Naive thymus-derived CD4-positive, alpha-beta T cell (primary cell): ENCODE measurements around the gene GMIP. TPM values are rescaled to one million over a fixed set of nuclear protein-coding genes. Genes with fewer than 3 reads are reported as not detected.
"Not testable (repeated sequence)": the region's sequence is repeated elsewhere in the genome, so short reads cannot be mapped to it uniquely, and the experiment has no call there.

Experiments
- ATAC-seq: fragments of 150-1000 bp; cut with Tn5 transposase; 2 replicates; pipeline ENCODE4 v1.10.0; 2021; ENCODE audit warnings: mild to moderate bottlenecking, moderate library complexity
- CTCF ChIA-PET: fragments of 350-600 bp; sonication (Branson Sonifier 250); formaldehyde crosslinking; loops from one replicate; lab custom pipeline; 2021; ENCODE audit warnings: antibody characterized with exemption; lab: Charles Lee
- POLR2A ChIA-PET: fragments of 350-600 bp; sonication (Branson Sonifier 250); formaldehyde crosslinking; loops from one replicate; lab custom pipeline; 2021; ENCODE audit warnings: antibody characterized with exemption, inconsistent platforms; lab: Charles Lee
- DNase-seq, 9 donors: peaks; one replicate each; pipeline versions ENCODE4 v3.0.0 to v3.0.0-alpha.2; 2020 to 2022; ENCODE audit warnings: mixed read lengths in 1 of 9
- H3K27ac ChIP-seq: one replicate; pipeline ENCODE4 v1.7.0; 2013; ENCODE audit warnings: mild to moderate bottlenecking, low read depth, low read length, moderate library complexity
- H3K27me3 ChIP-seq, 2 donors: one replicate each; pipeline ENCODE4 v1.7.0; 2013; ENCODE audit warnings: low read length in 2 of 2, mild to moderate bottlenecking in 2 of 2, moderate library complexity in 2 of 2; ENCODE audit not compliant: control insufficient read depth in 2 of 2, insufficient read depth in 2 of 2
- H3K36me3 ChIP-seq, 3 experiments: 1 replicate in 2 of 3; 2 replicates in 1 of 3; pipeline ENCODE4 v1.7.0; 2013; ENCODE audit warnings: low read length in 3 of 3, mild to moderate bottlenecking in 3 of 3, moderate library complexity in 1 of 3; ENCODE audit not compliant: insufficient read depth in 3 of 3, control insufficient read depth in 2 of 3
- H3K4me1 ChIP-seq, 2 donors: one replicate each; pipeline ENCODE4 v1.7.0; 2013; ENCODE audit warnings: low read length in 2 of 2, mild to moderate bottlenecking in 2 of 2, moderate library complexity in 1 of 2; ENCODE audit not compliant: control insufficient read depth in 2 of 2, insufficient read depth in 2 of 2
- H3K4me3 ChIP-seq: 2 replicates; pipeline ENCODE4 v1.7.0; 2013; ENCODE audit warnings: mild to moderate bottlenecking, low read length
- H3K9me3 ChIP-seq, 3 experiments: 1 replicate in 2 of 3; 2 replicates in 1 of 3; pipeline ENCODE4 v1.7.0; 2013; ENCODE audit warnings: low read length in 3 of 3; ENCODE audit not compliant: control insufficient read depth in 2 of 3
- H3K27ac Mint-ChIP-seq, 9 donors: one replicate each; pipeline ENCODE4 v1.8.0; 2020 to 2022; ENCODE audit warnings: mixed read lengths in 9 of 9, mild to moderate bottlenecking in 8 of 9, moderate library complexity in 5 of 9, inconsistent platforms in 2 of 9
- H3K27me3 Mint-ChIP-seq, 5 donors: one replicate each; pipeline ENCODE4 v1.8.0; 2021 to 2022; ENCODE audit warnings: mixed read lengths in 5 of 5, mild to moderate bottlenecking in 1 of 5
- H3K36me3 Mint-ChIP-seq, 5 donors: one replicate each; pipeline ENCODE4 v1.8.0; 2020 to 2022; ENCODE audit warnings: mixed read lengths in 5 of 5, mild to moderate bottlenecking in 3 of 5, inconsistent platforms in 1 of 5
- H3K4me1 Mint-ChIP-seq, 7 donors: one replicate each; pipeline ENCODE4 v1.8.0; 2020 to 2022; ENCODE audit warnings: mixed read lengths in 7 of 7, mild to moderate bottlenecking in 3 of 7, inconsistent platforms in 1 of 7
- H3K4me3 Mint-ChIP-seq, 10 donors: one replicate each; pipeline ENCODE4 v1.8.0; 2020 to 2022; ENCODE audit warnings: mild to moderate bottlenecking in 10 of 10, mixed read lengths in 10 of 10, moderate library complexity in 6 of 10, inconsistent platforms in 2 of 10
- H3K9me3 Mint-ChIP-seq, 11 donors: one replicate each; pipeline ENCODE4 v1.8.0; 2020 to 2022; ENCODE audit warnings: mixed read lengths in 11 of 11, mild to moderate bottlenecking in 4 of 11, inconsistent platforms in 1 of 11, moderate library complexity in 1 of 11
- intact Hi-C, 2 donors: fragments of 100-400 bp; cut with micrococcal nuclease; formaldehyde crosslinking; loops; one replicate each; pipeline ENCODE4 v1.15.1; 2023
- polyA plus RNA-seq, 2 donors: library from polyadenylated mRNA; unstranded; fragments of 300-500 nt; fragmentation: Illumina TruSeq; gene quantifications; one replicate each; pipeline ENCODE4 v1.2.3, GENCODE V29; 2021
- total RNA-seq, 6 experiments: library from RNA in 5 of 6; stranded (reverse) in 5 of 6; gene quantifications; 1 replicate in 5 of 6; 2 replicates in 1 of 6; pipeline ENCODE4 v1.2.3 and lab custom pipeline; 2021 to 2026

GMIP gene
- total and polyA plus RNA-seq, 7 experiments from 2014 or later = 32.9 to 141 (median 99.1) TPM

- no peaks in the 10 kb centered on the region for H3K9me3 Mint-ChIP-seq
- Histone ChIP-seq H3K4me3 (peak within 1 kb of the TSS; percentile 86), H3K36me3 (peaks cover 0 to 3% (median 0%) of the 10 kb centered on the region in 3 experiments), H3K27me3 (no peaks in the 10 kb centered on the region), H3K27ac (peak within 1 kb of the TSS; percentile 82), H3K4me1 (peaks cover 16 to 23% of the 10 kb centered on the region in 2 donors), H3K9me3 (no peaks in the 10 kb centered on the region)
- H3K27me3 Mint-ChIP-seq = no peaks in the 10 kb centered on the region
- CTCF ChIA-PET = interaction anchor here (1.0 to 1.6 kb wide), 2 partner anchors 12 to 64 kb away, joined by 3 to 4 read pairs; no protein-coding TSS in a partner anchor
- H3K4me1 Mint-ChIP-seq = peaks cover 34 to 50% (median 45%) of the 10 kb centered on the region in 7 donors
- ATAC-seq (peak; percentile 99), DNase-seq (peak; percentile 97 to 99 (median 99))
- peak within 1 kb of the TSS; percentile 80 to 98 (median 94) for H3K27ac Mint-ChIP-seq
- POLR2A ChIA-PET = interaction anchor here (0.7 to 5.2 kb wide), 8 partner anchors 9 to 111 kb away, joined by 3 to 36 read pairs (median 6); partner anchors contain the start of gene ZNF101
- peaks cover 0 to 27% (median 10%) of the 10 kb centered on the region in 5 donors for H3K36me3 Mint-ChIP-seq
- peak within 1 kb of the TSS; percentile 79 to 99 (median 90) for H3K4me3 Mint-ChIP-seq
- intact Hi-C loops = loop anchor here (1.0 to 2.0 kb wide), 11 partner anchors 9 to 78 kb away; partner anchors contain the start of genes ATP13A1 (in 2 of the 2), GMIP (in 2 of the 2), LPAR2 (in 1 of the 2) and ZNF101 (in 1 of the 2)
Measured at GRCh38 chr19:19618219-19619051, 25.0 kb downstream of the GMIP start, which contains the start of gene PBX4. Gene PBX4 (minus strand): TSS chr19:19618687. CDS start chr19:19618629, 58 bp downstream.

GRCh38 chr19:19615086-19615485 lies 28.4 kb downstream of the GMIP start:
- Mint-ChIP-seq H3K9me3 (no peaks in the 10 kb centered on the region), H3K27me3 (no peaks in the 10 kb centered on the region), H3K4me3 (peak overlapping the region in 8 of 10 donors; percentile 20 to 79 (median 38)), H3K4me1 (peaks cover 41 to 67% (median 59%) of the 10 kb centered on the region in 7 donors), H3K27ac (peak overlapping the region in 4 of 9 donors; percentile 12 to 85 (median 42)), H3K36me3 (peaks cover 0 to 33% (median 16%) of the 10 kb centered on the region in 5 donors)
- POLR2A ChIA-PET = interaction anchor here (1.1 to 5.2 kb wide), 2 partner anchors 12 to 19 kb away, joined by 3 to 36 read pairs; no protein-coding TSS in a partner anchor
- Histone ChIP-seq H3K9me3 (no peaks in the 10 kb centered on the region), H3K4me3 (no peak overlapping the region), H3K36me3 (no peaks in the 10 kb centered on the region), H3K27me3 (no peaks in the 10 kb centered on the region), H3K27ac (no peak overlapping the region), H3K4me1 (peaks cover 16 to 23% of the 10 kb centered on the region in 2 donors)
- ATAC-seq (no peak), DNase-seq (no peak)
- intact Hi-C loops = no loop called here
- CTCF ChIA-PET = interaction anchor here (0.6 to 0.7 kb wide), 2 partner anchors 22 to 58 kb away, joined by 3 to 4 read pairs; no protein-coding TSS in a partner anchor

GRCh38 chr19:19613506-19613905 lies 30.0 kb downstream of the GMIP start:
- no peaks in the 10 kb centered on the region for H3K9me3 Mint-ChIP-seq
- no peaks in the 10 kb centered on the region for H3K9me3 ChIP-seq
- H3K36me3 ChIP-seq = no peaks in the 10 kb centered on the region
- no peak for ATAC-seq
- no peaks in the 10 kb centered on the region for H3K27me3 ChIP-seq
- POLR2A ChIA-PET = interaction anchor here (0.8 to 2.1 kb wide), 6 partner anchors 12 to 97 kb away, joined by 3 to 17 read pairs (median 4); partner anchors contain the start of gene LPAR2
- H3K27me3 Mint-ChIP-seq = no peaks in the 10 kb centered on the region
- H3K4me3 ChIP-seq = no peak overlapping the region
- peaks cover 0 to 44% (median 21%) of the 10 kb centered on the region in 5 donors for H3K36me3 Mint-ChIP-seq
- CTCF ChIA-PET = interaction anchor here (0.8 to 0.9 kb wide), 2 partner anchors 10 to 295 kb away, joined by 3 to 4 read pairs; no protein-coding TSS in a partner anchor
- H3K4me3 Mint-ChIP-seq = peak overlapping the region in 3 of 10 donors; percentile 6 to 38 (median 18)
- H3K27ac ChIP-seq = no peak overlapping the region
- H3K4me1 Mint-ChIP-seq = peaks cover 41 to 62% (median 56%) of the 10 kb centered on the region in 7 donors
- intact Hi-C loops = no loop called here
- peaks cover 14 to 16% of the 10 kb centered on the region in 2 donors for H3K4me1 ChIP-seq
- H3K27ac Mint-ChIP-seq = peak overlapping the region in 1 of 9 donors; percentile 30
- DNase-seq = no peak

GRCh38 chr19:19610376-19611202 lies 32.9 kb downstream of the GMIP start:
- no peaks in the 10 kb centered on the region for H3K36me3 ChIP-seq
- Mint-ChIP-seq H3K36me3 (peaks cover 0 to 42% (median 22%) of the 10 kb centered on the region in 5 donors), H3K27ac (peak overlapping the region in 2 of 9 donors; percentile 7 to 48), H3K4me1 (peaks cover 26 to 64% (median 51%) of the 10 kb centered on the region in 7 donors), H3K4me3 (peak overlapping the region in 1 of 10 donors; percentile 9), H3K9me3 (no peaks in the 10 kb centered on the region), H3K27me3 (no peaks in the 10 kb centered on the region)
- no peaks in the 10 kb centered on the region for H3K27me3 ChIP-seq
- ChIA-PET CTCF (interaction anchor here (0.8 kb wide), 1 partner anchor 56 kb away, joined by 3 read pairs; no protein-coding TSS in a partner anchor), POLR2A (interaction anchor here (0.9 to 1.4 kb wide), 4 partner anchors 9 to 21 kb away, joined by 4 to 7 read pairs (median 5); no protein-coding TSS in a partner anchor)
- no peak overlapping the region for H3K27ac ChIP-seq
- intact Hi-C loops = no loop called here
- H3K4me1 ChIP-seq = peaks cover 16 to 29% of the 10 kb centered on the region in 2 donors
- no peaks in the 10 kb centered on the region for H3K9me3 ChIP-seq
- ATAC-seq = no peak
- DNase-seq = no peak
- H3K4me3 ChIP-seq = no peak overlapping the region

GRCh38 chr19:19606686-19607085 lies 36.8 kb downstream of the GMIP start:
- ChIA-PET POLR2A (interaction anchor here (0.8 to 6.9 kb wide), 11 partner anchors 10 to 169 kb away, joined by 3 to 49 read pairs (median 4); partner anchors contain the start of gene LPAR2), CTCF (interaction anchor here (0.7 to 1.2 kb wide), 3 partner anchors 11 to 47 kb away, joined by 3 to 4 read pairs (median 4); partner anchors contain the start of gene PBX4)
- H3K9me3 Mint-ChIP-seq, H3K9me3 ChIP-seq, H3K27me3 ChIP-seq, H3K27me3 Mint-ChIP-seq, ATAC-seq, DNase-seq, H3K4me3 ChIP-seq, H3K36me3 ChIP-seq: not testable (repeated sequence)
- intact Hi-C loops = loop anchor here in 1 of 2 donors (1.0 to 10.0 kb wide), 5 partner anchors 8 to 202 kb away; partner anchors contain the start of genes GATAD2A and PBX4
- Histone ChIP-seq H3K4me1 (peaks cover 35 to 47% of the 10 kb centered on the region in 2 donors), H3K27ac (peak overlapping the region; percentile 46)
- H3K4me3 Mint-ChIP-seq = peak overlapping the region in 6 of 10 donors; percentile 58 to 76 (median 73)
- H3K4me1 Mint-ChIP-seq = peaks cover 22 to 62% (median 51%) of the 10 kb centered on the region in 7 donors
- H3K36me3 Mint-ChIP-seq = peaks cover 0 to 36% (median 13%) of the 10 kb centered on the region in 5 donors
- H3K27ac Mint-ChIP-seq = peak overlapping the region; percentile 66 to 96 (median 91)
